OCI-LY7 (cell line): Measurements from ENCODE around the gene CAPZA2. TPM values are rescaled to one million over a fixed set of nuclear protein-coding genes. Genes with fewer than 3 reads are reported as not detected.

Experiments used
- BruUV-seq: library from RNA; stranded (reverse); fragments of 400-500 nt; replicated peaks from 2 replicates; lab custom pipeline; 2021; lab: Mats Ljungman, UMichigan
- CTCF ChIA-PET: fragments of 300-600 bp; sonication (Branson Sonifier 250); formaldehyde crosslinking; loops from one replicate; lab custom pipeline; 2022; ENCODE audit warnings: antibody characterized with exemption; ENCODE audit not compliant: unreplicated experiment; lab: Charles Lee
- POLR2A ChIA-PET: fragments of 300-600 bp; sonication (Branson Sonifier 250); formaldehyde crosslinking; loops from one replicate; lab custom pipeline; 2022; ENCODE audit warnings: antibody characterized with exemption; lab: Charles Lee
- DNase-seq: peaks from one replicate; pipeline ENCODE4 v3.0.0-alpha.2; 2015; ENCODE audit warnings: low spot score
- H2AFZ ChIP-seq: fragments of 200-600 bp; sonication (generic), shearing (Covaris generic); 2 replicates; pipeline ENCODE4 v1.6.1; 2014; ENCODE audit warnings: mild to moderate bottlenecking, antibody characterized with exemption, low read length, moderate library complexity
- H3K27ac ChIP-seq: fragments of 200-600 bp; sonication (generic); 2 replicates; pipeline ENCODE4 v1.5.1; 2014; ENCODE audit warnings: mixed run types, low read depth, mild to moderate bottlenecking, moderate library complexity, low read length, inconsistent platforms; ENCODE audit not compliant: poor library complexity, severe bottlenecking
- H3K36me3 ChIP-seq: fragments of 200-600 bp; sonication (generic); 2 replicates; pipeline ENCODE4 v1.6.1; 2014; ENCODE audit warnings: mild to moderate bottlenecking, antibody characterized with exemption, low read length, moderate library complexity, mixed read lengths; ENCODE audit not compliant: insufficient read depth
- H3K4me1 ChIP-seq: fragments of 200-600 bp; sonication (generic); 2 replicates; pipeline ENCODE4 v1.5.1; 2014; ENCODE audit warnings: mild to moderate bottlenecking, low read length; ENCODE audit not compliant: insufficient read depth, poor library complexity, severe bottlenecking
- H3K4me2 ChIP-seq: fragments of 200-600 bp; sonication (generic); 2 replicates; pipeline ENCODE4 v1.6.1; 2014; ENCODE audit warnings: mild to moderate bottlenecking, low read length
- H3K4me3 ChIP-seq: fragments of 200-600 bp; sonication (generic); 2 replicates; pipeline ENCODE4 v1.5.1; 2014; ENCODE audit warnings: mild to moderate bottlenecking, low read depth, low read length; ENCODE audit not compliant: poor library complexity, severe bottlenecking
- H3K79me2 ChIP-seq: fragments of 200-600 bp; sonication (generic); 2 replicates; pipeline ENCODE4 v1.6.1; 2016; ENCODE audit warnings: low read depth, mild to moderate bottlenecking, low read length, moderate library complexity, mixed read lengths; ENCODE audit not compliant: insufficient read depth
- H3K9me2 ChIP-seq: fragments of 200-600 bp; sonication (generic); 2 replicates; pipeline ENCODE4 v1.6.1; 2016; ENCODE audit warnings: mild to moderate bottlenecking, low read length, mixed read lengths; ENCODE audit not compliant: insufficient read depth
- H3K9me3 ChIP-seq: fragments of 200-600 bp; sonication (generic); 2 replicates; pipeline ENCODE4 v1.6.1; 2014; ENCODE audit warnings: mild to moderate bottlenecking, mixed run types, low read length, mixed read lengths
- H4K20me1 ChIP-seq: fragments of 200-600 bp; sonication (generic); 2 replicates; pipeline ENCODE4 v1.6.1; 2014; ENCODE audit warnings: mild to moderate bottlenecking, antibody characterized with exemption, low read length, moderate library complexity, mixed read lengths; ENCODE audit not compliant: insufficient read depth
- EZH2phosphoT487 ChIP-seq: fragments of 200-600 bp; sonication (generic); IDR thresholded peaks from 2 replicates; pipeline ENCODE4 v1.6.1; 2018; ENCODE audit warnings: low read depth, borderline replicate concordance, mild to moderate bottlenecking, mixed run types, antibody characterized with exemption, low read length, moderate library complexity, mixed read lengths
- intact Hi-C: fragments of 100-400 bp; cut with micrococcal nuclease; formaldehyde crosslinking; loops from one replicate; pipeline ENCODE4 v1.10.0; 2022; ENCODE audit not compliant: unreplicated experiment
- total RNA-seq, 2 experiments: library from RNA; depleted of rRNA in 1 of 2; stranded (reverse); fragments of >200 nt in 1 of 2; shearing (Covaris generic) in 1 of 2; gene quantifications; 2 replicates each; pipeline ENCODE4 v1.2.3, GENCODE V29; 2014 to 2022
- TF ChIP-seq, protein P1 (sequence below): fragments of 200-600 bp; sonication (generic); conservative IDR thresholded peaks from 2 replicates; pipeline ENCODE4 v1.5.1; 2014; ENCODE audit warnings: mild to moderate bottlenecking, antibody characterized with exemption, low read length, moderate library complexity, mixed read lengths

CAPZA2 gene
- total RNA-seq, 2 experiments from 2014 or later, result 53.3 to 103 TPM

DNA sequence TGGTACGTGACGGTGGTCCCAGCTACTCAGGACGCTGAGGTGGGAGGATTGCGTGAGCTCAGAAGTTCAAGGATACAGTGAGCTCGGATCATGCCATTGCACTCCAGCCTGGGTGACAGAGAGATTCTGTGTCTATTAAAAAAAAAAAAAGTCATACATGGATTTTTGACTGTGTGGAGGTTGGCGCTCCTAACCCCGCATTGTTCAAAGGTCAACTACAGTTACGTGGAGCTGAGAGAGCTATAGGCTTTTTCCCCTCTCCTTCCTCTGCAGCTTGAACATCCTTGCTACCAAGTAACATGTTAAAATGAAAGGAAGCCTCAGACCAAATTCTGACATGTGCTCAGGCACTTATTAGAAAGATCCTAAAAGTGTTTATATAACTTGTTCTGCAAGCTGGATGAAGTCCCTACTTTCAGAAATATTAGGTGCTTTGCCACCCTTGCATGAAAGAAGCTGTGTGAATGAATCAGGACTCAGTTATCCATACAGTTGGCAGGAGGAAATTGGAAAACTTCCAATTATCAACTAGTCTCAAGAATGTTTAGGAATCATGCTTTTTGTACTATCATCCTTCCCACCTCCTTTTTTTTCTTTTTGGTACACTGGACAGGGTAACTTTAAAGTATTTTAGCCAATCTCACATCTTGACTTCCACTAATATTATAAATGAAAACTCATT is 78.4 kb downstream of the CAPZA2 start:
- no peak overlapping the region for H3K4me2 ChIP-seq
- BruUV-seq, result no TSS peak
- intact Hi-C loops, result no loop called here
- no peak overlapping the region for H2AFZ ChIP-seq
- no peak overlapping the region for H3K27ac ChIP-seq
- CTCF ChIA-PET, result no interaction called here
- no peaks in the 10 kb centered on the region for H3K79me2 ChIP-seq
- H3K4me3 ChIP-seq, result no peak overlapping the region
- no peaks in the 10 kb centered on the region; the same call in 1 of the 2 replicates for H4K20me1 ChIP-seq
- DNase-seq, result no peak
- no peaks in the 10 kb centered on the region for H3K9me3 ChIP-seq
- H3K36me3 ChIP-seq, result no peaks in the 10 kb centered on the region
- H3K9me2 ChIP-seq, result no peaks in the 10 kb centered on the region
- TF ChIP-seq EZH2phosphoT487, result no peak
- TF ChIP-seq, protein P1, sequence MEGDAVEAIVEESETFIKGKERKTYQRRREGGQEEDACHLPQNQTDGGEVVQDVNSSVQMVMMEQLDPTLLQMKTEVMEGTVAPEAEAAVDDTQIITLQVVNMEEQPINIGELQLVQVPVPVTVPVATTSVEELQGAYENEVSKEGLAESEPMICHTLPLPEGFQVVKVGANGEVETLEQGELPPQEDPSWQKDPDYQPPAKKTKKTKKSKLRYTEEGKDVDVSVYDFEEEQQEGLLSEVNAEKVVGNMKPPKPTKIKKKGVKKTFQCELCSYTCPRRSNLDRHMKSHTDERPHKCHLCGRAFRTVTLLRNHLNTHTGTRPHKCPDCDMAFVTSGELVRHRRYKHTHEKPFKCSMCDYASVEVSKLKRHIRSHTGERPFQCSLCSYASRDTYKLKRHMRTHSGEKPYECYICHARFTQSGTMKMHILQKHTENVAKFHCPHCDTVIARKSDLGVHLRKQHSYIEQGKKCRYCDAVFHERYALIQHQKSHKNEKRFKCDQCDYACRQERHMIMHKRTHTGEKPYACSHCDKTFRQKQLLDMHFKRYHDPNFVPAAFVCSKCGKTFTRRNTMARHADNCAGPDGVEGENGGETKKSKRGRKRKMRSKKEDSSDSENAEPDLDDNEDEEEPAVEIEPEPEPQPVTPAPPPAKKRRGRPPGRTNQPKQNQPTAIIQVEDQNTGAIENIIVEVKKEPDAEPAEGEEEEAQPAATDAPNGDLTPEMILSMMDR, result no peak
- POLR2A ChIA-PET, result interaction anchor here (0.6 to 0.9 kb wide), 7 partner anchors 10 to 514 kb away, joined by 3 to 5 read pairs (median 3); partner anchors contain the start of gene CAPZA2
- no peaks in the 10 kb centered on the region for H3K4me1 ChIP-seq

DNA sequence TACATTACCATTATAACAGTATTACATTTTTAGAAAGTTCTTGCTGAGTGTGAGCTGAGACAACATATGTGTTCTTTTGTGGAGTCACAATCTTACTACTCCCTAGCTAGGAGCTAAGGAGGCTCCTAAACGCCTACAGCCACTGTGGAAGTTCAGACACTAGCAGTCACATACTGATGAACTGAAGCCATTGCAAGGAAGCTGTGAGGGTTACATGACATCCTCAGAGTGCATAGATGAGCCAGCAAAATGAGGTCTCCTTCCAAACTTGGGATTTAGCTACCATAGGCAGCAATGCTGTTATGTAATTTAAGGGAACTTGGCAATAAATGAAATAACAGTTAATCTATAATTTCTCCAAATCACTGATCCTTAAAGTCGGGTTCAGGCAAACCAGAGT is 80.1 kb downstream of the CAPZA2 start:
- Histone ChIP-seq H4K20me1 (no peaks in the 10 kb centered on the region; the same call in 1 of the 2 replicates), H3K27ac (no peak overlapping the region), H3K9me2 (no peaks in the 10 kb centered on the region), H3K4me2 (no peak overlapping the region), H3K4me1 (no peaks in the 10 kb centered on the region), H3K9me3 (no peaks in the 10 kb centered on the region), H3K36me3 (no peaks in the 10 kb centered on the region), H3K4me3 (no peak overlapping the region), H2AFZ (no peak overlapping the region), H3K79me2 (no peaks in the 10 kb centered on the region)
- POLR2A ChIA-PET, result no interaction called here
- CTCF ChIA-PET, result interaction anchor here (0.5 kb wide), 1 partner anchor 10 kb away, joined by 3 read pairs; no protein-coding TSS in a partner anchor
- TF ChIP-seq EZH2phosphoT487, result no peak
- TF ChIP-seq, protein P1, result no peak
- intact Hi-C loops, result no loop called here
- no TSS peak for BruUV-seq
- no peak for DNase-seq

DNA sequence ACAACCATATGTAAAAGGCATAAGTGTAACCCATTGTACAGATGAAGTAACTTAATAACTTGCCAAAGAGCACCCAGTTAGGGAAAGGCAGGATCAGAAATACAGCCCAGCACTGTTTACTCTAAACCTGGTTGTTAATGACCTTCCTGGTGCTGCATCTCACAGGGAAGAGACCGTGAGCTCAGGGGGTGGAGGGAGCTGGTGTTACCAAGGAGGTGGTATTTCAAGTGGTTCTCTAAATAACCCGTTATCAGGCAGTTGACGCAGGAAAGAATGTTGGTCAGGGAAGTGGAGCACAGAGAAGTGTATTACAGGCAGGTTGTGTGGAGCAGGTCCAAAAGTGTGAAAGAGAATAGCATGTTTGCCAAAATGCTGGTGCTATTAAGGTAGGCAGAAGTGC is 86.5 kb downstream of the CAPZA2 start:
- Histone ChIP-seq H3K4me2 (no peak overlapping the region), H3K4me3 (no peak overlapping the region), H3K9me3 (no peaks in the 10 kb centered on the region), H3K36me3 (no peaks in the 10 kb centered on the region), H3K79me2 (no peaks in the 10 kb centered on the region), H3K9me2 (no peaks in the 10 kb centered on the region), H2AFZ (no peak overlapping the region), H4K20me1 (no peaks in the 10 kb centered on the region), H3K27ac (no peak overlapping the region), H3K4me1 (peaks cover 8% of the 10 kb centered on the region)
- TF ChIP-seq EZH2phosphoT487, result no peak
- TF ChIP-seq, protein P1, result no peak
- ChIA-PET CTCF (no interaction called here), POLR2A (no interaction called here)
- BruUV-seq, result no TSS peak
- no peak for DNase-seq
- intact Hi-C loops, result loop anchor here (5.0 kb wide), 1 partner anchor 183 kb away; no protein-coding TSS in a partner anchor
